A204.1 (cell line): ENCODE data around the gene ZNF578.
"Not testable (repeated sequence)": the region's sequence is repeated elsewhere in the genome, so short reads cannot be mapped to it uniquely, and the experiment has no call there.

Source experiments
- FAIRE-seq: peaks from 2 replicates; lab custom pipeline; 2012; peaks lifted over from hg19 to GRCh38; lab: Jason Lieb, UNC

Gene ZNF578

GRCh38 chr19:52453324-52454094 is at the start of gene ZNF578:
Gene ZNF578 (plus strand): TSS chr19:52453553. CDS start chr19:52501846, 48,293 bp downstream.
- no peak for FAIRE-seq

GRCh38 chr19:52410276-52410675 is 43.1 kb upstream of the ZNF578 start:
- no peak for FAIRE-seq

- FAIRE-seq: no peak
Measured at GRCh38 chr19:52415711-52416110, 37.6 kb upstream of the ZNF578 start.

GRCh38 chr19:52428937-52429336 is 24.4 kb upstream of the ZNF578 start, which contains the start of gene ZNF534:
Gene ZNF534 (plus strand): TSS chr19:52429148. CDS start chr19:52431475, 2,327 bp downstream.
- FAIRE-seq: no peak

- FAIRE-seq: no peak
Measured at GRCh38 chr19:52442179-52442578, 11.2 kb upstream of the ZNF578 start.

GRCh38 chr19:52444506-52444905 is 8.8 kb upstream of the ZNF578 start:
- FAIRE-seq: no peak

- no peak for FAIRE-seq
Measured at GRCh38 chr19:52451241-52451640, 2.1 kb upstream of the ZNF578 start.

- no peak for FAIRE-seq
Measured at GRCh38 chr19:52464798-52465470, 11.6 kb downstream of the ZNF578 start.

GRCh38 chr19:52473655-52474350 is 20.4 kb downstream of the ZNF578 start:
- FAIRE-seq: no peak

GRCh38 chr19:52474351-52475127 is 21.2 kb downstream of the ZNF578 start:
- no peak for FAIRE-seq

- FAIRE-seq: not testable (repeated sequence)
Measured at GRCh38 chr19:52484111-52484743, 30.9 kb downstream of the ZNF578 start.

GRCh38 chr19:52485064-52485463 is 31.7 kb downstream of the ZNF578 start:
- not testable (repeated sequence) for FAIRE-seq

- not testable (repeated sequence) for FAIRE-seq
Measured at GRCh38 chr19:52485561-52486240, 32.3 kb downstream of the ZNF578 start.

GRCh38 chr19:52492201-52492993 is 39.0 kb downstream of the ZNF578 start:
- FAIRE-seq: no peak

GRCh38 chr19:52492994-52493470 is 39.7 kb downstream of the ZNF578 start:
- FAIRE-seq: no peak

GRCh38 chr19:52494518-52494917 is 41.2 kb downstream of the ZNF578 start:
- FAIRE-seq: no peak

GRCh38 chr19:52498571-52498970 is 45.2 kb downstream of the ZNF578 start:
- no peak for FAIRE-seq

GRCh38 chr19:52500474-52500873 is 47.1 kb downstream of the ZNF578 start:
- not testable (repeated sequence) for FAIRE-seq

- FAIRE-seq: not testable (repeated sequence)
Measured at GRCh38 chr19:52500991-52501390, 47.6 kb downstream of the ZNF578 start.

GRCh38 chr19:52507266-52507665 is 53.9 kb downstream of the ZNF578 start:
- no peak for FAIRE-seq
